DND-41 (cell line): Measurements from ENCODE around the gene MEA1.

Experiments
- ATAC-seq: fragments of 200-7000 bp; cut with Tn5 transposase; 3 replicates; pipeline ENCODE4 v1.9.1; 2021; ENCODE audit warnings: low read depth; ENCODE audit not compliant: insufficient read depth
- DNase-seq: peaks from one replicate; pipeline ENCODE4 v3.0.0-alpha.2; 2020
- H2AFZ ChIP-seq: 2 replicates; pipeline ENCODE4 v1.6.0; 2012; ENCODE audit warnings: low read depth, low read length
- H3K27ac ChIP-seq: 2 replicates; pipeline ENCODE4 v1.5.1; 2012; ENCODE audit warnings: low read length, inconsistent platforms
- H3K27me3 ChIP-seq: fragments of 200-600 bp; sonication (generic); 2 replicates; pipeline ENCODE4 v1.6.0; 2012; ENCODE audit warnings: low read length, mild to moderate bottlenecking, inconsistent platforms; ENCODE audit not compliant: insufficient read depth, poor library complexity
- H3K36me3 ChIP-seq: 2 replicates; pipeline ENCODE4 v1.5.1; 2012; ENCODE audit warnings: low read length, inconsistent platforms; ENCODE audit not compliant: insufficient read depth
- H3K4me1 ChIP-seq: 2 replicates; pipeline ENCODE4 v1.5.1; 2012; ENCODE audit warnings: mild to moderate bottlenecking, low read length; ENCODE audit not compliant: insufficient read depth
- H3K4me2 ChIP-seq: 2 replicates; pipeline ENCODE4 v1.6.0; 2012; ENCODE audit warnings: mild to moderate bottlenecking, moderate library complexity, low read length, inconsistent platforms; ENCODE audit not compliant: insufficient read depth
- H3K4me3 ChIP-seq, 2 experiments: fragments of 200-600 bp in 1 of 2; shearing (Covaris generic) in 1 of 2; 2 replicates each; pipeline ENCODE4 v1.5.1; 2012 to 2016; ENCODE audit warnings: inconsistent platforms in 2 of 2, low read length in 2 of 2, mild to moderate bottlenecking in 2 of 2, low read depth in 1 of 2, moderate library complexity in 1 of 2
- H3K79me2 ChIP-seq: 2 replicates; pipeline ENCODE4 v1.6.0; 2012; ENCODE audit warnings: low read length, inconsistent platforms; ENCODE audit not compliant: insufficient read depth
- H3K9ac ChIP-seq: 2 replicates; pipeline ENCODE4 v1.6.0; 2012; ENCODE audit warnings: low read depth, mild to moderate bottlenecking, inconsistent platforms, low read length, moderate library complexity
- H3K9me3 ChIP-seq: 2 replicates; pipeline ENCODE4 v1.5.1; 2012; ENCODE audit warnings: low read length, moderate library complexity, mild to moderate bottlenecking, inconsistent platforms; ENCODE audit not compliant: insufficient read depth, severe bottlenecking
- H4K20me1 ChIP-seq: 2 replicates; pipeline ENCODE4 v1.6.0; 2012; ENCODE audit warnings: low read length; ENCODE audit not compliant: insufficient read depth
- CTCF ChIP-seq: IDR thresholded peaks from 2 replicates; pipeline ENCODE4 v1.5.1; 2012; ENCODE audit warnings: borderline replicate concordance, low read length, moderate library complexity, mild to moderate bottlenecking; ENCODE audit not compliant: poor library complexity, severe bottlenecking; ENCODE audit errors: extremely low read depth
- EZH2 ChIP-seq: IDR thresholded peaks from 3 replicates; pipeline ENCODE4 v1.6.1; 2012; ENCODE audit warnings: borderline replicate concordance, low read depth, mild to moderate bottlenecking, moderate library complexity, low read length, inconsistent platforms; ENCODE audit not compliant: severe bottlenecking

Gene MEA1

GRCh38 chr6:43050981-43051380 is 37.2 kb upstream of the MEA1 start:
- Histone ChIP-seq H3K4me2 (peak overlapping the region; percentile 95; the same call in 1 of the 2 replicates), H4K20me1 (no peaks in the 10 kb centered on the region), H3K4me1 (peaks cover 37% of the 10 kb centered on the region), H2AFZ (no peak overlapping the region), H3K36me3 (peaks cover 42% of the 10 kb centered on the region), H3K4me3 (no peak overlapping the region), H3K79me2 (peaks cover 19% of the 10 kb centered on the region), H3K9me3 (no peaks in the 10 kb centered on the region), H3K27me3 (no peaks in the 10 kb centered on the region), H3K9ac (no peak overlapping the region; the same call in 1 of the 2 replicates), H3K27ac (no peak overlapping the region)
- no peak for TF ChIP-seq EZH2
- TF ChIP-seq CTCF = no peak
- DNase-seq (no peak), ATAC-seq (no peak)

- Histone ChIP-seq H3K79me2 (peaks cover 10% of the 10 kb centered on the region), H3K9ac (no peak overlapping the region), H3K4me1 (peaks cover 23% of the 10 kb centered on the region), H4K20me1 (no peaks in the 10 kb centered on the region), H3K9me3 (no peaks in the 10 kb centered on the region), H2AFZ (no peak overlapping the region), H3K4me2 (no peak overlapping the region), H3K27ac (no peak overlapping the region), H3K4me3 (no peak overlapping the region), H3K36me3 (peaks cover 57% of the 10 kb centered on the region), H3K27me3 (no peaks in the 10 kb centered on the region)
- ATAC-seq (no peak), DNase-seq (no peak)
- TF ChIP-seq EZH2 (no peak), CTCF (no peak)
Observed at GRCh38 chr6:43047998-43048397, 34.3 kb upstream of the MEA1 start.

- no peak for DNase-seq
- H3K79me2 ChIP-seq = no peaks in the 10 kb centered on the region
- TF ChIP-seq EZH2 (no peak), CTCF (no peak)
- no peaks in the 10 kb centered on the region for H4K20me1 ChIP-seq
- no peak overlapping the region for H3K4me3 ChIP-seq
- H3K27ac ChIP-seq = no peak overlapping the region
- no peaks in the 10 kb centered on the region for H3K4me1 ChIP-seq
- peaks cover 64% of the 10 kb centered on the region for H3K36me3 ChIP-seq
- ATAC-seq = no peak
- H3K9ac ChIP-seq = no peak overlapping the region
- no peaks in the 10 kb centered on the region for H3K9me3 ChIP-seq
- H3K4me2 ChIP-seq = no peak overlapping the region
- H2AFZ ChIP-seq = no peak overlapping the region
- H3K27me3 ChIP-seq = no peaks in the 10 kb centered on the region
Observed at GRCh38 chr6:43045371-43045930, 31.7 kb upstream of the MEA1 start.
